H9 (cell line): ENCODE results near the gene PRKCG. TPM values are rescaled to one million over a fixed set of nuclear protein-coding genes. Genes with fewer than 3 reads are reported as not detected.
"Not testable (repeated sequence)": the region's sequence is repeated elsewhere in the genome, so short reads cannot be mapped to it uniquely, and the experiment has no call there.

Experiments
- DNase-seq: peaks from one replicate; pipeline ENCODE4 v3.0.0-alpha.2; 2017
- H2AFZ ChIP-seq: one replicate; pipeline ENCODE4 v1.6.1; 2013; ENCODE audit warnings: mild to moderate bottlenecking, low read length, control low read depth, moderate library complexity
- H2AK5ac ChIP-seq: 2 replicates; pipeline ENCODE4 v1.6.1; 2013; ENCODE audit warnings: low read length, control low read depth, mixed read lengths; ENCODE audit not compliant: insufficient read length
- H2BK120ac ChIP-seq: one replicate; pipeline ENCODE4 v1.6.1; 2013; ENCODE audit warnings: low read depth, mild to moderate bottlenecking, low read length, control low read depth, inconsistent platforms; ENCODE audit not compliant: poor library complexity, severe bottlenecking
- H2BK12ac ChIP-seq: 2 replicates; pipeline ENCODE4 v1.6.1; 2013; ENCODE audit warnings: low read length, control low read depth, mixed read lengths, low read depth; ENCODE audit not compliant: insufficient read length
- H2BK15ac ChIP-seq: 2 replicates; pipeline ENCODE4 v1.6.1; 2013; ENCODE audit warnings: low read depth, low read length, control low read depth
- H2BK20ac ChIP-seq: one replicate; pipeline ENCODE4 v1.6.1; 2013; ENCODE audit warnings: low read depth, mild to moderate bottlenecking, low read length, control low read depth, inconsistent platforms; ENCODE audit not compliant: poor library complexity, severe bottlenecking
- H2BK5ac ChIP-seq: 2 replicates; pipeline ENCODE4 v1.6.1; 2013; ENCODE audit warnings: low read length, control low read depth, mixed read lengths; ENCODE audit not compliant: insufficient read length
- H3K14ac ChIP-seq: 2 replicates; pipeline ENCODE4 v1.6.1; 2013; ENCODE audit warnings: low read length, control low read depth; ENCODE audit not compliant: insufficient read depth
- H3K18ac ChIP-seq: 2 replicates; pipeline ENCODE4 v1.6.1; 2013; ENCODE audit warnings: low read depth, mild to moderate bottlenecking, mixed read lengths, low read length, control low read depth; ENCODE audit not compliant: insufficient read length
- H3K23ac ChIP-seq: 2 replicates; pipeline ENCODE4 v1.6.1; 2013; ENCODE audit warnings: low read length, control low read depth, mixed read lengths, low read depth; ENCODE audit not compliant: insufficient read length
- H3K23me2 ChIP-seq: 2 replicates; pipeline ENCODE4 v1.6.1; 2013; ENCODE audit warnings: low read depth, mild to moderate bottlenecking, mixed read lengths, low read length, control low read depth; ENCODE audit not compliant: insufficient read length, poor library complexity, severe bottlenecking
- H3K27ac ChIP-seq: 2 replicates; pipeline ENCODE4 v1.5.1; 2013; ENCODE audit warnings: low read length, control low read depth, mixed read lengths, low read depth; ENCODE audit not compliant: insufficient read length
- H3K27me3 ChIP-seq: 2 replicates; pipeline ENCODE4 v1.6.1; 2013; ENCODE audit warnings: low read length, control low read depth, inconsistent platforms; ENCODE audit not compliant: insufficient read depth
- H3K4ac ChIP-seq: 2 replicates; pipeline ENCODE4 v1.6.1; 2013; ENCODE audit warnings: low read depth, mild to moderate bottlenecking, control low read depth, inconsistent platforms, low read length, moderate library complexity
- H3K4me1 ChIP-seq: 2 replicates; pipeline ENCODE4 v1.6.1; 2013; ENCODE audit warnings: low read length, control low read depth, inconsistent platforms; ENCODE audit not compliant: insufficient read depth
- H3K4me2 ChIP-seq: 2 replicates; pipeline ENCODE4 v1.6.1; 2013; ENCODE audit warnings: low read length, control low read depth, mixed read lengths; ENCODE audit not compliant: insufficient read length, insufficient read depth
- H3K56ac ChIP-seq: 2 replicates; pipeline ENCODE4 v1.6.1; 2013; ENCODE audit warnings: low read depth, mild to moderate bottlenecking, mixed read lengths, low read length, control low read depth; ENCODE audit not compliant: insufficient read length
- H3K79me1 ChIP-seq: 2 replicates; pipeline ENCODE4 v1.6.1; 2013; ENCODE audit warnings: low read depth, mild to moderate bottlenecking, moderate library complexity, low read length, control low read depth, inconsistent platforms; ENCODE audit not compliant: insufficient read depth, poor library complexity, severe bottlenecking
- H3K79me2 ChIP-seq: 2 replicates; pipeline ENCODE4 v1.6.1; 2013; ENCODE audit warnings: low read length, control low read depth, inconsistent platforms; ENCODE audit not compliant: insufficient read depth
- H3K9ac ChIP-seq: 2 replicates; pipeline ENCODE4 v1.6.1; 2013; ENCODE audit warnings: low read length, control low read depth, mixed read lengths; ENCODE audit not compliant: insufficient read length; ENCODE audit errors: extremely low read depth
- H3K9me3 ChIP-seq: one replicate; pipeline ENCODE4 v1.6.1; 2013; ENCODE audit warnings: low read depth, low read length, inconsistent platforms; ENCODE audit not compliant: control insufficient read depth
- H3T11ph ChIP-seq: one replicate; pipeline ENCODE4 v1.6.1; 2013; ENCODE audit warnings: mild to moderate bottlenecking, low read length, control low read depth, inconsistent platforms
- H4K20me1 ChIP-seq: one replicate; pipeline ENCODE4 v1.6.1; 2013; ENCODE audit not compliant: control insufficient read depth, insufficient read length, insufficient read depth
- H4K5ac ChIP-seq: 2 replicates; pipeline ENCODE4 v1.6.1; 2013; ENCODE audit warnings: low read depth, mild to moderate bottlenecking, mixed read lengths, low read length, control low read depth; ENCODE audit not compliant: insufficient read length
- H4K8ac ChIP-seq: replicated peaks from 2 replicates; pipeline ENCODE4 v1.6.1; 2013; ENCODE audit warnings: low read length, control low read depth, mixed read lengths, low read depth; ENCODE audit not compliant: insufficient read length
- H4K91ac ChIP-seq: 2 replicates; pipeline ENCODE4 v1.6.1; 2013; ENCODE audit warnings: low read depth, mild to moderate bottlenecking, moderate library complexity, mixed read lengths, low read length, control low read depth; ENCODE audit not compliant: insufficient read length
- H3K27ac Mint-ChIP-seq, 3 experiments: 2 replicates in 2 of 3; 3 replicates in 1 of 3; pipeline ENCODE4 v1.8.0; 2020 to 2021; ENCODE audit warnings: mixed read lengths in 3 of 3, mild to moderate bottlenecking in 1 of 3, moderate library complexity in 1 of 3
- H3K27me3 Mint-ChIP-seq: 2 replicates; pipeline ENCODE4 v1.8.0; 2021; ENCODE audit warnings: low read depth, mild to moderate bottlenecking, moderate library complexity, mixed read lengths
- H3K36me3 Mint-ChIP-seq, 3 experiments: 2 replicates in 2 of 3; 3 replicates in 1 of 3; pipeline ENCODE4 v1.8.0; 2020 to 2021; ENCODE audit warnings: low read depth in 3 of 3, mixed read lengths in 3 of 3; ENCODE audit not compliant: insufficient read depth in 1 of 3
- H3K4me1 Mint-ChIP-seq, 2 experiments: 2 replicates each; pipeline ENCODE4 v1.8.0; 2020; ENCODE audit warnings: mixed read lengths in 2 of 2
- H3K4me3 Mint-ChIP-seq, 2 experiments: 2 replicates in 1 of 2; 3 replicates in 1 of 2; pipeline ENCODE4 v1.8.0; 2020 to 2021; ENCODE audit warnings: mild to moderate bottlenecking in 2 of 2, mixed read lengths in 2 of 2, moderate library complexity in 1 of 2
- H3K9me3 Mint-ChIP-seq, 2 experiments: 2 replicates in 1 of 2; 3 replicates in 1 of 2; pipeline ENCODE4 v1.8.0; 2020; ENCODE audit warnings: mild to moderate bottlenecking in 2 of 2, mixed read lengths in 2 of 2, moderate library complexity in 1 of 2
- WGBS: extraction: QIAGEN DNeasy Blood & Tissue Kit; methylation state at CpG from one replicate; pipeline ENCODE4 v1.1.7; 2013; ENCODE audit warnings: missing lambda C conversion rate, low lambda C conversion rate, mixed read lengths; ENCODE audit not compliant: insufficient read length; ENCODE audit errors: extremely low coverage; 5-methylcytosine and 5-hydroxymethylcytosine counted together
- total RNA-seq: library from RNA; stranded (reverse); gene quantifications from 2 replicates; pipeline ENCODE4 v1.2.1, GENCODE V29; 2021

PRKCG gene
- total RNA-seq, 1 experiment from 2014 or later, result 8.8 TPM

DNA sequence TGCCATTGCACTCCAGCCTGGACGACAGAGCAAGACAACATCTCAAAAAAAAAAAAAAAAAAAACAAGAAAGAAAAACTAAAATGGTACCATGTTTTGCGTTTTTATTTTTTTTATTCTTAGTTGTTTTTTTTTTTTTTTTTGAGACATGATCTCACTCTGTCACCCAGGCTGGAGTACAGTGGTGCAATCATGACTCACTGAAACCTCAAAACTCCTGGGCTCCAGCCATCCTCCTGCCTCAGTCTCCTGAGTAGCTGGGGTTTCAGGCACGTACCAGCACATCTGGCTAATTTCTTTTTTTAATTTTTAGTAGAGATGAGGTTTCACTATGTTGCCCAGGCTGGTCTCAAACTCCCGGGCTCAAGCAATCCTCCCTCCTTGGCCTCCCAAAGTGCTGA lies 41.1 kb upstream of the PRKCG start:
- not testable (repeated sequence) for H3K27ac ChIP-seq, H3K14ac ChIP-seq, H3K9me3 Mint-ChIP-seq, H3K27me3 Mint-ChIP-seq, DNase-seq, H3K36me3 Mint-ChIP-seq, H3K56ac ChIP-seq, H3K18ac ChIP-seq, H2BK15ac ChIP-seq, H3K4me1 ChIP-seq, H2AFZ ChIP-seq, H3K79me2 ChIP-seq, H2BK120ac ChIP-seq, H3K27me3 ChIP-seq, H3K27ac Mint-ChIP-seq, H2BK20ac ChIP-seq, H2BK12ac ChIP-seq, H2AK5ac ChIP-seq, H3K4me3 Mint-ChIP-seq, H3K9ac ChIP-seq, H3K23me2 ChIP-seq, H3K4me2 ChIP-seq, H4K5ac ChIP-seq, H3K9me3 ChIP-seq, H3K23ac ChIP-seq, H3T11ph ChIP-seq, H4K91ac ChIP-seq, H4K8ac ChIP-seq, H2BK5ac ChIP-seq, H3K4ac ChIP-seq, H3K79me1 ChIP-seq, H4K20me1 ChIP-seq
- peaks cover 34 to 36% of the 10 kb centered on the region in 2 experiments for H3K4me1 Mint-ChIP-seq
- WGBS, result no CpG with 5 or more reads among the region's 4 CpGs
